ENCODE data around the gene GNG2.

Gene GNG2

DNA sequence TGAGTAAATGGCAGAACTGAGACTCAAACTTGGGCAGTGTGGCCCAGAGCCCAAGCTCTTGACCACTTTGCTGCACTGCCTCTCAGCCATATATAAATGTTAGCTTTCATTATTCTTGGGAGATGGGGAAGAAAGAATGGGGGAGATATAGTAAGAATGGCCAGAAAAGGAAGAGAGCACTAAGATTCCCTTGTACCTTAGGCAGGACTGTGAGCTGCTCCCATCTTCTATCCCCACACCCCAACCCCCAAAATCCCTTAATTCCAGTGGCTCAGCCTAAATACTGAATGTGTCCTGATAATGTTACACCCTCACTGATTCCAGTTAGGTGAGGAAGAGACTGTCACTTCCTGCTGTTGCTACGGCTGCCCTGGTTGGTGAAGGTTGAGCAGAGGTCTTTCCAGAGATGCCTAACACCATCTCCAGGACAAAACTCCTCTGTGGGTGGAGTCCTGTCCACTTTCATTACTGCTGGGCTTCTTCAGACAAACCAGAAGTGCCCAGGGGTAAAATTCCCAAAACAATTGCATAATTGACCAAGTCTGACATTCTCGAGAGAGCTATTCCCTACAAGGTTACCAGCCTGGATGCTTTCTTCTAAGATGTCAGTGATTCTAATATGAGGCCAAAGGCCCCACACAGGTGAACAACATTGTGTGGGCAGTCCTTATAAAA is 51.8 kb downstream of the GNG2 start:
- TF ChIP-seq, protein P1, sequence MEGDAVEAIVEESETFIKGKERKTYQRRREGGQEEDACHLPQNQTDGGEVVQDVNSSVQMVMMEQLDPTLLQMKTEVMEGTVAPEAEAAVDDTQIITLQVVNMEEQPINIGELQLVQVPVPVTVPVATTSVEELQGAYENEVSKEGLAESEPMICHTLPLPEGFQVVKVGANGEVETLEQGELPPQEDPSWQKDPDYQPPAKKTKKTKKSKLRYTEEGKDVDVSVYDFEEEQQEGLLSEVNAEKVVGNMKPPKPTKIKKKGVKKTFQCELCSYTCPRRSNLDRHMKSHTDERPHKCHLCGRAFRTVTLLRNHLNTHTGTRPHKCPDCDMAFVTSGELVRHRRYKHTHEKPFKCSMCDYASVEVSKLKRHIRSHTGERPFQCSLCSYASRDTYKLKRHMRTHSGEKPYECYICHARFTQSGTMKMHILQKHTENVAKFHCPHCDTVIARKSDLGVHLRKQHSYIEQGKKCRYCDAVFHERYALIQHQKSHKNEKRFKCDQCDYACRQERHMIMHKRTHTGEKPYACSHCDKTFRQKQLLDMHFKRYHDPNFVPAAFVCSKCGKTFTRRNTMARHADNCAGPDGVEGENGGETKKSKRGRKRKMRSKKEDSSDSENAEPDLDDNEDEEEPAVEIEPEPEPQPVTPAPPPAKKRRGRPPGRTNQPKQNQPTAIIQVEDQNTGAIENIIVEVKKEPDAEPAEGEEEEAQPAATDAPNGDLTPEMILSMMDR (IDR thresholded peaks at IDR 0.05; ENCODE audit: low read depth, low read length, missing control alignments): no peak
- no peak for DNase-seq

DNA sequence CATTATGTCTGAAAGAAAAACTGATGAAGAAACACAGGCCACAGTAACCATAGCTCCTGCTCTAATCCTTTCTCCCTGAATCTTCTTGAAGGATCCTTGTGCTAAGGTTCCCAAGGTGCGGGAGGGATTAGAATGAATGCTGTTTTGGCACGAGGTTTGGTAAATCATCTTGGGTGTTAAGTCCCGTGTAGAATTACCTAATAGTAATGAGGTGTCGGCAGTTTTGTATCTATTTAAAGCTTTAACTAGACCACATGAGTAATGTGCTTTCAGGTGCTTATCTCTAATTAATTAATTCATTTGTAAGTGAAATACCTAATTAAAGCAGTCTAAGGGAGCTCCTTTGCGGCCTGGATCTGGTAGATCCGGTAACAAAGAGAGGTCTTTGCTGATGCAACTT is 53.9 kb downstream of the GNG2 start:
- Histone ChIP-seq H3K27ac (no peak overlapping the region), H3K36me3 (replicated peaks) (no peaks in the 10 kb centered on the region), H3K4me3 (ENCODE audit: low read depth, low read length) (no peak overlapping the region), H3K27me3 (replicated peaks) (no peaks in the 10 kb centered on the region)
- DNase-seq: no peak
- TF ChIP-seq, protein P1 (IDR thresholded peaks at IDR 0.05; ENCODE audit: low read depth, low read length, missing control alignments): no peak
- in situ Hi-C loops (cut with HindIII; ENCODE audit: low pct_ligation_motif_present, low sequenced_read_pairs): no loop called here

More for the DNA sequence above, 51.8 kb downstream of the GNG2 start:
- no peaks in the 10 kb centered on the region for H3K27me3 ChIP-seq (replicated peaks)
- in situ Hi-C loops (cut with HindIII; ENCODE audit: low pct_ligation_motif_present, low sequenced_read_pairs): no loop called here
- no peak overlapping the region for H3K27ac ChIP-seq
- H3K36me3 ChIP-seq (replicated peaks): no peaks in the 10 kb centered on the region
- H3K4me3 ChIP-seq (ENCODE audit: low read depth, low read length): no peak overlapping the region

DNA sequence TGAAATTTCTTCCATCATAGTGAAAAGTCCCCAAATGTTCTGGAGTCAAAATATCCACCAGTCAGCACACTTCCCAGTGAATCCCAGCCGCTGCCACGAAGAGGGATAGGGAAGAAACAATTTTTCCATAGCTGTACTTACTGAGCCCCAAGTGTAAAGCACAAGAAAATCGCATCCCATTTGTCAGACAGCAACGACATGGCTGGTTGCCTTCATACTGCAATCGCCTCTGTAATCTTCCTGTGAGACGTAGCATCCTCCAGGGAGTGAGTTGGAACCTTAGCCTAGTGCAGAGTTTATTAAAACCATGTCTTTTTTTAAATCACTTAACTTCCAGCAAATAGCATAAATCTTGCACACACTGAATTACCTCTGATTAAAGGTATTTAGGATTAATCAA is 56.8 kb downstream of the GNG2 start:
- Histone ChIP-seq H3K27ac (no peak overlapping the region), H3K27me3 (replicated peaks) (no peaks in the 10 kb centered on the region), H3K36me3 (replicated peaks) (no peaks in the 10 kb centered on the region), H3K4me3 (ENCODE audit: low read depth, low read length) (no peak overlapping the region)
- no peak for DNase-seq
- in situ Hi-C loops (cut with HindIII; ENCODE audit: low pct_ligation_motif_present, low sequenced_read_pairs): no loop called here
- TF ChIP-seq, protein P1 (IDR thresholded peaks at IDR 0.05; ENCODE audit: low read depth, low read length, missing control alignments): no peak

DNA sequence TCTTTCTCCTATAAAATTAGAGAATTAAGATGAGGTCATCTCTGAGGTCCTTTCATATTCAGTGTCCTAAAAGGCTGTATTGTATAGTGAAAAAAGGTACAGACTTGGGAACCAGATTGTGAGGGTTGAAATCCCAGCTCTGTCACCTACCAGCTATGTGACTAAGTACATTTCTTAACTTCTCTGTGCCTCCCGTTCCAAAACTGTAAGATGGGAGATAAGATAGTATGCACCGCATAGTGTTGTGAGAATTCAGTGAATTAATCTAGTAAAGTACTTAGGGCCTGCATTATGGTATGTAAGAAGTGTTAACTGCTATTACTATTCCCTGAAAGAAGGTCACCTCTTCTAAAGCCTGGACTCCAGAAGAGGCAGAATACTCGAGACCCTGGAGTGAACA is 60.6 kb downstream of the GNG2 start:
- H3K27ac ChIP-seq: no peak overlapping the region
- DNase-seq: peak; percentile 6
- in situ Hi-C loops (cut with HindIII; ENCODE audit: low pct_ligation_motif_present, low sequenced_read_pairs): no loop called here
- TF ChIP-seq, protein P1 (IDR thresholded peaks at IDR 0.05; ENCODE audit: low read depth, low read length, missing control alignments): no peak
- H3K4me3 ChIP-seq (ENCODE audit: low read depth, low read length): no peak overlapping the region
- H3K36me3 ChIP-seq (replicated peaks): no peaks in the 10 kb centered on the region
- H3K27me3 ChIP-seq (replicated peaks): no peaks in the 10 kb centered on the region

DNA sequence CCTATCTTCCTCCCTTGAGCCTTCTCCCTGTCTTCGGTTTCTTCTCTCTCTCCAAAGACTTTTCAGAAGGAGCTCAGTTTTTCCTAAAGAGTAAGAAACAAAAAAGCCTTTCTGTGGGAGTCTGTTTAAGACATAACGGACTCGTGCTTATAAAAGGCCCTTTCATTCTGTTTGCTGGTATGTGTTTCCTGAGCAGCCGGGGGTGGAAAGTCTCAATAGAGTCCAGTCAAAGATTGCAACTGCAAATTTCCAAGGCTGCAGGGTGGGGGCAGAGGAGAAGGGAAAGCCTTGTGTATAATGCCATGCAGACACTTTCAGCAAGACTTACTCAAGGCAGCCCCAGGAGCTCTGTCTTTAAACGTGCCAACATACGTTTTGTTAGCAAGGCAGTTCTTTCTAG is 62.2 kb downstream of the GNG2 start:
- H3K27me3 ChIP-seq (replicated peaks): no peaks in the 10 kb centered on the region
- TF ChIP-seq, protein P1 (IDR thresholded peaks at IDR 0.05; ENCODE audit: low read depth, low read length, missing control alignments): no peak
- no peak overlapping the region for H3K4me3 ChIP-seq (ENCODE audit: low read depth, low read length)
- DNase-seq: peak; percentile 11
- no peaks in the 10 kb centered on the region for H3K36me3 ChIP-seq (replicated peaks)
- in situ Hi-C loops (cut with HindIII; ENCODE audit: low pct_ligation_motif_present, low sequenced_read_pairs): no loop called here
- no peak overlapping the region for H3K27ac ChIP-seq

DNA sequence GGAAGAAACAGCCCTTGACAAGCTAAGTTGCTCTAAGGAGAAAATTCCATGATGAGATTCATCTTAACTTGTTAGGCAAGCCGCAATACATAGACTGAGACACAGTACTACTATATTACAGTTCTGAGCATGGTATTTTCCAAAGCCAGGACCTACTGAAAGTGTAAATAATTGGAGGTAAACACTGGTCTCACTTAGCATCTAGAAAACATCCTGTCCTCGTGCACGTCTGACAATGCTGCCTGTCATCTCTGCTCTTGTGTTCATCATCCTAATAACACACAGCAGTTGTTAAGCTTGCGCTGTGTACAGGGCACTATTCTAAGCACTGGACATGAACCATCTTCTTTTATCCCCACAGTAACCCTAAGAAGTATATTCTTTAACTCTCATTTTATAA is 64.2 kb downstream of the GNG2 start:
- in situ Hi-C loops (cut with HindIII; ENCODE audit: low pct_ligation_motif_present, low sequenced_read_pairs): no loop called here
- TF ChIP-seq, protein P1 (IDR thresholded peaks at IDR 0.05; ENCODE audit: low read depth, low read length, missing control alignments): no peak

More for the DNA sequence above, 64.2 kb downstream of the GNG2 start:
- DNase-seq: no peak
- Histone ChIP-seq H3K4me3 (ENCODE audit: low read depth, low read length) (no peak overlapping the region), H3K27ac (no peak overlapping the region), H3K36me3 (replicated peaks) (no peaks in the 10 kb centered on the region), H3K27me3 (replicated peaks) (no peaks in the 10 kb centered on the region)
